ENCODE results near the gene ZFHX3.

The ZFHX3 gene

DNA sequence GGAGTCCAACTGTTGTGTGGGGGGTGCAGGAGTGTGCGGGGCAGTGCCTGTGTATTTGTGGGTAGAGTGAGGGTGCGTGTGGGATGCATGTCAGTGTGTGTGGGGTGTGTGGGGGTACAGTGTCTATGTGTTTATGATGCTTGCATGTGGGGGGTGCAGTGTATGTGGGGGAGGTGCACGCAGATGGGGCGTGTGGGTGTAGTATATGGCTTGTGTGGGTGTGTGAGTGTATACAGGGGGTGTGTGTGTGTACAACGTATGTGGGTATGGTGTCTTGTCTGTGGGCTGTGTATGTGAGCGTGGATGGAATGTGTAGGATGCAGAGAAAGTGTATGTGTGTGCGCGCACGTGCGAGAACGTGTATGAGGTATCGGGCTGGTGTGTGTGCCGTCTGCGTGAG lies 160.4 kb downstream of the ZFHX3 start:
- in situ Hi-C loops (cut with HindIII; ENCODE audit: low sequenced_read_pairs): no loop called here

DNA sequence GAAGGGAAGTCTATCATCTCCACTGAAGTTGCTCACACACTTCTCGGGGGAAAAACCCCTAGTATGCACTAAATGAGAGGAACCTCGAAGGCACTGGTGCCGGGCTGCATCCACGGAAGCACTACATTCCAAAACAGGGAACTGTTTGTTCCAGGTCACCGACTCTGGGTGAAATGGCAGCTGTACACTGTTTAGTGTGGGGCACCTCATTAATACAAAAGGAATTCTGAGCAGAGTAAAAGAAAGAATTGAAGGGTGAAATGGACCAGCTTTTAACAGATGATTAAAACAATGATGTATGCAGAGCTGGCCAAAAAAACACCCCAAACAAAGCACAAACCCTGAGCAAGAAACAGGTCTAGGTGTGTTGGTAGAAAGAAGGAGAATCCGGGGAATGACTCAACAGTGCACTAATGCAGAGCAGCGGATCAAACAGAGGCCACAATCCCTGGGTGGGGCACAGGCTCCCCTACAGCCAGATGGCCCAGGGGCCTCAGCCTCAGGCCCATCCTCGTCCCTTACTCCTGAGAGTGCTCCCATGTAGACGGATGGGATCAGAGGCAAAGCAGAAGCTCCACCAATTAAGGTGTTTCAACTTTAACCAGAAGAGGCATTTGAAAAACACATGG lies 161.5 kb downstream of the ZFHX3 start:
- in situ Hi-C loops (cut with HindIII; ENCODE audit: low sequenced_read_pairs): no loop called here

DNA sequence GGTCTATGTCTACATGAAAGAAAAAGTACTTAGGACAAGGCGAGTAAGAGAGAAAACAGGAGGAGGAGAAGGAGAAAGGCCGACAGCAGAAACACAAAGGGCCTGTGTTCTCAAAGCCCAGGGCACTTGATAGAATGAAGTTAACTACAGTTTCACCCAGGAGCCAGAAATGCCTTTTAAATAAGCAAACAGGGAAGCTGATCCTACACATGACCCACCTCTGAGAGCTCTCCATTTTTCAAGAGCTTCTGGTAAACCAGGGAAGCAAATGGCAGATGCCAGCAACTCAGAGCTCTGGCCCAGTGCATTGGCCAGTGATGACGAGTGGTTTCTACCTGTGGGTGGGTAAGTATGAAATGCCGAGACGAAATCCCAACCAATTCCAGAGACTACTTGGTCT lies 163.4 kb downstream of the ZFHX3 start:
- in situ Hi-C loops (cut with HindIII; ENCODE audit: low sequenced_read_pairs): no loop called here

DNA sequence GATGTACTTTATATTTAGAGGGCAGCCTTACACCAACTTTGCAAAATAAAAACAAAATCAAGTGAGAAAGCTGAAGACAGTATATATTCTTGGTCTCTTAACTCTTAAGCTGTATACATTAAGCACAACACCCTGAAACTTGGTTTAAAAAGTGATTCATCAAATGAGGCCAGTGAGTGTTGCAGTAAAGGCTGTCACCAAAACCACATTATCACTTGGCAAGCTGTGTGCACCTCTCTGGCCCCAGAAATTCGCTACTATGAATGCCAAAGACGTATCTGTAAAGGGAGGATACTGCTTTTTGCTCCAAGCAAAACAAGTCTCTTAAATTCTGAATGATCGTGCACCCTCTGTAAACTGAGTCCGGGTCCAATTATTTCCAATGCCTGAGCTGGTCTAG lies 163.9 kb downstream of the ZFHX3 start:
- in situ Hi-C loops (cut with HindIII; ENCODE audit: low sequenced_read_pairs): no loop called here

DNA sequence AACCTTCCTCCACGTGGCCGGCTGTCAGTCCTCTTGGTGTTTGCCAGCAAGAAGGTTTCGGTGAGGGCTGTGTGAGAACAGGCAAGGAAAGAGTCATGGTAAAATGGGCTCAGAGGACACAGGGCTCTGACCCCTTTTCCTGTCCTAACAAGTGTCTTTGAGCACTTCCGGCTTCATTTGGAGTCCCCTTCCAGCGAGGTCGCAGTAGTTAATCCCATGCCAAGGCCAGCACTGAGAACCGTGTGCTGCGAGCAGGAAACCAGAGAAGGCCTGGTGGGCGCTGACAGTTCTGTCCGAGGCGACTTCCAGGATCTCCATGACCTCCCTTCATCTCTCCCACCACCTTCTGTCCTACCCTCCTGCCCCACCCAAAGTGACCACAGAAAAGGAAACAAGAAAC lies 168.1 kb downstream of the ZFHX3 start:
- in situ Hi-C loops (cut with HindIII; ENCODE audit: low sequenced_read_pairs): no loop called here

DNA sequence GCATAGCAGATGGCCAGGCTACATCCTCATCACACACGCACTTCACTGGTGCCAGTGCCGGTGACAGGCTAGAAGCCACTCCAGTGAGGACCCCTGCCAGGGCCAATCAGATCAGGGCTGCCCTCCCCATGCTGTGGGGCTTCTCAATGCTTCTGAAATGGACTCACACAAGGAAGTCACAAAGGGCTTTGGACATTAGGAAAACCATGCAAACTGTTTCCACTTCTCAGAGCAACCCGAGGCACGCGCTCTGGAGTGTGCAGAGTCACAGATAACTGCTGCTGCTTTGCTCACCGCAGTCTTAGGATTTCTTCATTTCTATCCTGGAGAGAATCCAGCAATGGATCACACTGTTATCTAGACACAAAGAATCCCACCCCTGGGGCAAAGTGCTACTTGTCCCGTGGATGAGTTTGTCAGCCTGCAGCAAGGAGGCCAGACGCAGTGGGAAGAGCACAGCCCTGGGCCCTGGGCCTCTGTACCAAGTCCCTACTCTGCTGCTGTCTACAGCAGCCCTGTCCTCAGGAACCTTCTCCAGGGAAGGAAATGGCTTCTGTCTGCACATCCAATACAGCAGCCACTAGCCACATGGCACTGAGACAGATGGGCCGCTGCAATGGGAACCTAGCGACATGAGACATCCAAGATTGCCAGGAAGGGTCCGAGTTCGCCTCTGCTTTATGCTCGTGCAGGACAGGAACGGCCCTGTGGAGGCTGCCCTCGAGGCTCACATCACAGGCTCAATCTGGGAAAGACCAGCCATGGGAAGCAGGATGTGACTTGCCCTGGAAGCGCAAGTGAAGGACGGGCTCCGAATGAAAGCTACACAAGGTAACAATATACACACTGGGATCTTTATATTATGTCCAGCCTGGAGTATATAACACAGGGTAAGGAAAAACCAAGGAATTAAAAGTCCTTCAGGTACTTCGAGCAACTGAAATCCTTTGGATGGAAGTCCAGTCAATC lies 169.3 kb downstream of the ZFHX3 start:
- in situ Hi-C loops (cut with HindIII; ENCODE audit: low sequenced_read_pairs): no loop called here

DNA sequence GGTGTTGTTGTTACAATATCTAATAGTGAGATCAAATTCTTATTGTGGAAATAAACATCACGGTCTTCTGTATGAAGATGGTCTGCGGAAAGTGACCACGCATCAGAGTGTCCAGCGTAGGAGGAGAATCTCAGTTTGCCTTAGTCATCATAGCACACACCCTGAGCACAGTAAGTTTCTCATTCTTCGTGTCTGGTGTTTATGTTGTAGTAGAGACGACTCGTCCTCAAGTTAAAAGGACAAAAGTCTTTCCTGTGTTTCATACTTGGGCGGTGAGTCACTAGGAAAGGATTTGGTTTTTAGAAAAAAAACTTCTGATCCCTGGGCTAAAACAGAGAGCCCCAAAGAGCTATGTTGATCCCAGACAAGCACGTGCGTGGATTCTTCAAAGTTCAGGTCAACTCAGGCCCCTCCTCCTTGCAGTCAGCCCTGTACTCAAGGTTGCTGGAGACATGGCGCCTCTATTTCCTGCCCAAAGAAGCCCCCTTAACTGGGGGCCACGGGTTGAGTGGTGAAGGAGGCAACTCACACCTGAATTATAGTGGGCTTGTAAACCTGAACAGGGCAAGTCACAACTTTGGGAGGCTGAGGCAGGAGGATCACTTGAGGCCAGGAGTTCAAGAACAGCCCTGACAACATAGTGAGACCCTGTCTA lies 170.4 kb downstream of the ZFHX3 start:
- in situ Hi-C loops (cut with HindIII; ENCODE audit: low sequenced_read_pairs): no loop called here

DNA sequence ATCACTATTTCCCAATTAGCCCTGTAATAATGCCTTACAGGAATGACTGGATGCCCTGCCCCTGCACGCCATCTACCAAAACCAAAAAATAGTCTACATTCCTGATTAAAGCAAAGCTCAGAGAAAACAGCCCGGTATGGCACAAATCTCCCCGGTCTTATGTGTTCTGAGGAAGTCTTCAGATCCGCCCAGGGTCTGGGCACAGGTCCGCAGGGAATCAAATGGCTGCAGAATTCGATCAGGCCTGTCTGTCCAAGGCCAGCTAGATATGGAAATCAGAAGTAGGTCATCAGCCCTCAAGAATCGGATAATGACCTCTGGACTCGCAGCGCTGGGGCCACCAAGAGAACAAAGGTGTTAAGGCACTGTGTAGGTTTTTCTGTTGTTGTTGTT lies 171.0 kb downstream of the ZFHX3 start:
- in situ Hi-C loops (cut with HindIII; ENCODE audit: low sequenced_read_pairs): no loop called here

DNA sequence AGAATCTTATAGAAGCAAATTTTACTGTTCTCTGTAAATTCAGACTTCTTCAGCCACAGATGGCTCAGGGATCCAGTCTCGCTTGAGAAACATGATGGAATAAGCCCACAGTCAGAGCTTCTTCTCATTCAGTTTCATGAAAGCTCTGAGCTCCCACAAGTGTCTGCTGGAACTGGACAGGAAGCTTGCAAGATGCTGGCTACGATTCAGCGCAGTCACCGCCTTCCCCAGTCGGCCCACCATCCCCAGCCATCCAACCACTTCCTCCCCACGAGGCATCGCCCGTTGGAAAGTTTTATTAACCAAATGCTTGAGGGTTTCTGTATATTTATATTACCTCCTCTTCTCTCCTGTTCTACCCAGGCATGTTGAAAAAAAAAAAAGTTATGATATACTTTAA lies 171.7 kb downstream of the ZFHX3 start:
- in situ Hi-C loops (cut with HindIII; ENCODE audit: low sequenced_read_pairs): no loop called here

DNA sequence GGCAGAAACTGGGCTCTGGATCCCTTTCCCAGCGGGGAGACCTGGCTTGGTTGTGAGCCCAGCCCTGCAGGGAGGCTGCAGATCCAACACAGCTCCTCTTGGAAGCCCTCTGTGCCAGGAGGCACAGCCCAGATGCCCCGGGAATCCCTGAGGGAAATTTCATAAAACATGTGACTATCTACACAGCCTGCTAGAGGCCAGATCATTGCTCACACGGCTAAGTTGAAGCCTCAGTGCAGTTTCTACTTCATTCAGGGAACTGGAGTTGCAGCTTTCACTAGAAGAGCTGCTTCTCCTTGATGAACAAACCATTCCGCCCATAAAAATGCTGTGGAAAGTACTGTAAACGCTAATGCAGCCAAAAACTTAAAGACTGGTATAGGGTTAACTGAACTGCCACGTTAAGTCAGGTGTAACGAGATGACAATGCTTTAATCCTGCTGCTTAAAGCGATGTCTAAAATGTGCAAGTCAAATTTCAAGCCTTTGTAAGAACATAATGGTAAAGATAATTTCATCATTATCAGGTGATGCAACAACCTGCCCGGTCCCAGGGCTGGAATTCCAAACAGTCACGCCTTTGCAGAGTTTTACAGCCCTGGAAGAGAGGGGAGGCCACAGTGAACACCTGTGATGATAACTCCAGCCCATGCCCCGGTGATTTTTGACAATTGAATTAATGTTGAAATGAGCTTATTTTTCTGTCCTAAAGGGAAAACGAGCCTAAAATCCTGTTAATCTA lies 172.5 kb downstream of the ZFHX3 start:
- in situ Hi-C loops (cut with HindIII; ENCODE audit: low sequenced_read_pairs): no loop called here

DNA sequence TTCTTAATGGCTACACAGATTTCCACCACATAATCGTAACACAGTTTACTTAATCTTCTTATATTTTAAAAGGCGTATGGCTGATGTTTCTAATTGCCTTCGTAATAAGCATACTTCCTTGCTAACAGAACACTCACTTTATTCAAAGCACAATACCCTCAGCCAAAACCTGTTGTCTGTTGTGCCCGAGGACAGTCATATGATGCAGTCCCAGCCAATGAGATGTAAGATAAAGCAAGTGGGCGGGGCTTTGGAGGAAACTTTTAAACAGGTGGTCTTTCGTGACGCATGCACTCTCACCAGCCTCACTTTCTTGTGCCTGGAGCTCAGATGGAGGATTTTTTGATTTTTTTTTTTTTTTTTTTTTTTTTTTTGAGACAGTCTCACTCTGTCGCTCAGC lies 174.1 kb downstream of the ZFHX3 start:
- in situ Hi-C loops (cut with HindIII; ENCODE audit: low sequenced_read_pairs): no loop called here

DNA sequence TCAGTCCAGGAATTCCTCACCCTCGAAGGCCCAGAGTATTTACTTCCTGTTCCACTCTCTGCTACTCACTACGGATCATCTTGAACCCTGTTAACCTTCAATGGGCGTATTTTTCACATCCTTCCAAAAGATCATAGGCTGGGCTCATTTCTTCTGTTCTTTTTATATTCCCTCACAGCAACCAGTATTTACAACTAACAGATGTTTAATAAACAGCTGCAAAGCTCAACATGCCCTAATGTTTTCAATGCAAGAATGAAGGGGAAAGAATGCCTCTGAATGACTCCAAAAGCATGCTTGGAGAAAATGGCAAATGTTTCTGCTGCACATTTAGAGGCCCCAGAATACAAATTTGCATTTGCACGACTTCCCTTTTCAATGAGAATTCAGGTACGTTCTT lies 174.9 kb downstream of the ZFHX3 start:
- in situ Hi-C loops (cut with HindIII; ENCODE audit: low sequenced_read_pairs): no loop called here

DNA sequence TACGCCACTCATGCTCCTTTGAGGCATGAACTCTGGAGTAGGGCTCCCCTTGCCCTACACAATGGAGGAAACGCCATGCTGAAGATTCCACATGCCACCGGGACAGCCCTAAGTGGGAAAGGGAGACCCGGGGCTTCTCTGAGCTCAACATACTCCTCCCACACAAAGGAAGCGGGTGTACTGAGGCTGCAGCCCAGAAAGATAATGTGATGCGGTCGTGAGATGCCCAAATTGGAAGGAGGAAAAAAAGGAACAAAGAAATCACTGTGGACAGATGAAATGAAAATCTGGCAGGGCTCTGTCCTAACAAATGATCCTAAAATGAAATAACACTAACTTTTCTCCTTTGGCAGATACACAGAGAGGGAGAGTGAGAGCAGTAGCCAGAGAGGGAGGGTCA lies 182.1 kb downstream of the ZFHX3 start:
- in situ Hi-C loops (cut with HindIII; ENCODE audit: low sequenced_read_pairs): no loop called here

DNA sequence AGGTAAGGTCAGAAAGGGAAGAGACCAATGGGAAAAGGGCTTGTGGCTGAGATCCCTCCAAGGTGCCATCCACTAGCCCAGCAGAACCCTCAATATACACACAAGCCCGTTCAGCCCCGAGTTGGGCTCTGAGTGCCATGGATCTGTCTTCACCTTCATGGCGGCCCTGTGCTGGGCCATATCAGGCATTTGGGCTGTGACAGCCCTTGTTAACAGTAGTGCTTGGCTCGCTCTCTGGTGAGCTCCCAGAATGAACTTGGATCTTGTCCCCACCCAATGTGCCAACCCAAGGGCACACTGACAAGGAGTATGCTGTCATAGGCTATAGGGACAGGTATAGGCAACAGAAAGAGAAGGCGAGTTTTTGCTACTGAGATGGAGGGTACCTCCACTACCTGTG lies 182.7 kb downstream of the ZFHX3 start:
- in situ Hi-C loops (cut with HindIII; ENCODE audit: low sequenced_read_pairs): no loop called here

DNA sequence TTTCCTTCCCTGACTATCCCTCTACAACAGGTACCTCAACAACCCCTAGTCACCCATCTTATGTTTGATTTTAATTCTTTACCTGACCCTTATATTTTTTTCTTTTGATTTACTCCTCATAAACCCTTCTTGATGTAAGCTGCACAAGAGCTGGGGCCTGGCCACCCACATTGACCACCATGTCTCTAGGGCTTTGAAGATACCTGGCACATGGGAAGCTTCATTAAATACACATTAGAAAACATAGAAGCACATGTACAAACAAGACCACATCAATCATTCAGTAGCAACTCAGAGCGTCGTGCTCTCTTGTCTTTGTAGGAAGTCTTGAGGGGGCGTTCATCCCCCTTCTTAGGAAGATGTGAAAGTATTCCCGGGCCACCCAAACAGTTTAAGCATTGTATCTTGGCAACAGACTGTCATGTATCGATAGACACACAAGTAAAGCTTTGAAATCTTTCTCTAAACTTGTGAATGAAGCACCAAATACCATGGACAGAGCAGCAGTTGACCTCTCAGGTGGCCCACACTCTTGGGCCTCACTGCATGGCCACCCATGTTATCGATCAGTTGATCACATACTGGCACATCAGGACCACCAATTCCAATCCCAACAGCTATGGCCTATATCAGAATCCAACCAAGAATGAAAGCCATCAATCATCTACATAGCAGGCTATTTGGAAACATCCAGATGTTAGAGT lies 183.6 kb downstream of the ZFHX3 start:
- in situ Hi-C loops (cut with HindIII; ENCODE audit: low sequenced_read_pairs): no loop called here

DNA sequence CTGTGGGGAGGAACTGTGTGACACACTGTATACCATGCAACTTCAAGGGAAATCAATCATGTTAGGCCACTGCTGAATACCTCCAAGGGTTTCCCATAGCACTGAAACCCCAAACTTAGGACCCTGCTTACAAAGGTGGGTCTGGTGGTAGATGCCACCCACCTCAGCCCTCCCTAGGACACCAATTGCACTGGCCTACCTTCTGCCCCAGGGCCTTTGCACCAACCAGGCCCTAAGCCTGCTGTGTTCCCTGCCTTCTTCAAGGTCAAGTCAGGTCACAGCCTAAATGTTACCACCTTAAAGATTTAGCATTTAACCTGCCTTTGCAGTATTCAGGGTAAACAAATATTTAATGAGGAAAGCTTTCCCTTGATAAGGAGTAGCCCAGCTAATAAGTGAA lies 185.8 kb downstream of the ZFHX3 start:
- in situ Hi-C loops (cut with HindIII; ENCODE audit: low sequenced_read_pairs): no loop called here

DNA sequence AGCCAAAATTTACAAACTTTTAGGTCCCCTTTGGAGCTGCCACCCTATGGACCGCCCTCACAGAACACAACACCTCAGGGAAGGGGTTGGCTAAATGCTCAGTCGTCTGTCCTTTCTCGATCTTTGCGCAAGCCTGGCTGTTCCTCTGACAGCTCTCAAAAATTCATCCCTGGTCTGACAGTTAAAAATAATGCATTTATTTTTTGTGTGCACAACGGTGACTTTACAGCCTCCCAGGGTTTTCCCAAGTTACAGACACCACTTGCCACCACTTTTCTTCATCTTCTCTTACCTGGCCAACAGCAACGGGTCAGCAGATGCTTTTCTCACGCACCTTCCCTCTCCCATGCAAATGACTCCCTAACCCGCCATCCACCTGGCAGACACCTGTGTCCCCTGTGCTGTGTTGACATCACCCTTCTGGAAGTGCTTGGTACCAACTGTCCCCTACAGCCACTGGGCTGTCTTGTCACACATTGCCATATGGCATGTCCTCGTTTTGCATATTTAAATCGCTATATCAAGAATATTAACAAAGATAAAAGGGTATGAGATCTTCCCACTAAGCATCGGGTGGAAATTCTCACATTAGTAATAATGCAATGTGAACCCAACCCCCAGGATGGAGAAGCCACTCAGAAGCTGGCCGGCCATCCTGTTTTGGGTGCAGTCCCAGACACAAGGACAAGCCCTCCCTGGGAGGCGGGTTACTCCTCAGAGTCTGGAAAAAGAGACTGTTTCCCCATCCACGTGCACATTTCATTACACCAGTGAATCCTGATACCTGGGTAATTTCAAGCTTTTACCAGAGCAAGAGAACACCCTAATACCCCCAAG lies 187.0 kb downstream of the ZFHX3 start:
- in situ Hi-C loops (cut with HindIII; ENCODE audit: low sequenced_read_pairs): no loop called here

DNA sequence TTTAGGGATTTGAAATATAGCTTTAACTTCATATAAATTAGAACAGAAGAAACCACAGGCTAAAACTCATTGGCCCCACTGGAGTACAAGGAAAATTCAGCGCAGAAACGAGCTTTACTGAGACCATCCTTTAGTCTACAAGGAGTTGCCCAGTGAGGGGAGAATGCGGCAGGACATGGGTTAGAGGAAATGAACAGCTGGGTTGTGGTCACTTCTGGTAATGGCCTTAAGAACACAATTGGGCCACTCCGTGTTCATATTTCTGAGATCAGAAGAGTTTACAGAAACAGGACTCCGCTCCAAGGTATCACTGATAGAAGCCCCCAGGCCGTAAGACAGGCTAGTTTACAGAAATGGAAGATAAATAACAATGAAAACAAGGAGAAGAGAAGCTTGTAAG lies 188.3 kb downstream of the ZFHX3 start:
- in situ Hi-C loops (cut with HindIII; ENCODE audit: low sequenced_read_pairs): no loop called here

DNA sequence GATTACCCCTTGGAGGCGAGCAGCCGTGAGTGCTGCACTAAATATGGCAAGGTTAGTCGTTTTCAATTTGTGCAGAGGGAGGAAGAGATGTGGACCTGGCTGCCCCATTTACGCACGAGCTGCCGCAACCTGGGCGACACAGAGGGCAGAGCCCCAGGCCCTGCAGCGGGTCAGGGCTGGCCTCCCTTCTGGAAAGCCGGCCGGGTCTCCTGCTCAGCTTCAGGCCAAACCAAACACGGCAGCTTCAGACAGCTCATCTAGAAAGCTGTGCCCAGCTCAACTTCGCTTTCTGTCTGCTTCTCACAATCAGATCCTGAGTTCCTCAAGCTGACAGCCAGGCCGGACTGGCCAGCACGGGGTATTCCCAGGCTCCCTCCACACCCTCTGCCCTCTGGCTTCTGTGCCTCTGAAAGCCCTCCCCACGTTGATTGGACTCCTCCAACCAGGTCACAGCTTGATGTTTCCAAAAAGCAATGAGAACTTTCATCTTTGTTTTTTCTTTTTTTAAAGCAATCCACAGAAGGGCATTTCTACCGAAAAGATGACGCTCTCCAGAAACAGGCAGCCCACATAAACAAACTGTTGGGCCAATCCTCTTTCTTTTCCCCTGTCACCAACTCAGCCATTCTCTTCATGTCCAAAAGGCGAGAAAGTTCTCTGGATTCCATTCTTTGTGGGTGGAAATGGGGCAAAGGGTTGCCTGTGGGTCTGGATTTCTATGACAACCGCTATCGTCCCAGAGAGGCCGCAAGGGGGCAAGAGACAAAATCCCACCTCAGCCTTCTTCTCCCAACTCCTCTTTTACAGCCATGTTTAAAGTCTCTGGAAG lies 189.0 kb downstream of the ZFHX3 start:
- in situ Hi-C loops (cut with HindIII; ENCODE audit: low sequenced_read_pairs): no loop called here
